Amniotic epithelial cell (primary cell): ENCODE results near the gene SLC1A4.
"Not testable (repeated sequence)": the region's sequence is repeated elsewhere in the genome, so short reads cannot be mapped to it uniquely, and the experiment has no call there.

Experiments used
- DNase-seq: peaks from one replicate; pipeline ENCODE4 v3.0.0-alpha.2; 2010; ENCODE audit warnings: low read depth

Gene SLC1A4

DNA sequence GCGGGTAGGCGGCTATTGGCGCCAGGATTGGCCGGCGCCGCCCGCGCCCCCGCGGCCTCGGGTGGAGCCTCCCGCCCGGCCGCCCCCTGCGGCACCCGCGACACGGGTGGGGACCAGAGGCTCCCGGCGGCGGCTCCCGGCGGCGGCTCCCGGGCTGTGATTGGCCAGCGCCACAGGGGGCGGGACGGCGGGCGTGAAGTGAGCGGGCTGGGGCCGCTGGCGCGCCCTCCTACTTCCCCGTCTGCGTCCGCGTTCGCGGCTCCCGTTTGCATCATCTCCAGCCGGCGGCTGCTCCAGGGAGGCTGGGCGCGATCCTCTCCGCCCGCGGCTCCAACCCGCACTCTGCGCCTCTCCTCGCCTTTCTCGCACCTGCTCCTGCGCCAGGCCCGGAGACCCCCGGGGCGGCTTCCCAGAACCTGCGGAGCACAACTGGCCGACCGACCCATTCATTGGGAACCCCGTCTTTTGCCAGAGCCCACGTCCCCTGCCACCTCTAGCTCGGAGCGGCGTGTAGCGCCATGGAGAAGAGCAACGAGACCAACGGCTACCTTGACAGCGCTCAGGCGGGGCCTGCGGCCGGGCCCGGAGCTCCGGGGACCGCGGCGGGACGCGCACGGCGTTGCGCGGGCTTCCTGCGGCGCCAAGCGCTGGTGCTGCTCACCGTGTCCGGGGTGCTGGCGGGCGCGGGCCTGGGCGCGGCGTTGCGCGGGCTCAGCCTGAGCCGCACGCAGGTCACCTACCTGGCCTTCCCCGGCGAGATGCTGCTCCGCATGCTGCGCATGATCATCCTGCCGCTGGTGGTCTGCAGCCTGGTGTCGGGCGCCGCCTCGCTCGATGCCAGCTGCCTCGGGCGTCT, at the start of gene SLC1A4:
TSS of gene SLC1A4 (plus strand) at position 274 of the 856 bp plus-strand sequence. CDS start at position 519, 245 bp downstream.
- DNase-seq = peak; percentile 84

- DNase-seq = no peak
Observed at GRCh38 chr2:64941143-64941542, 48.1 kb upstream of the SLC1A4 start.

GRCh38 chr2:64941801-64942200, 47.4 kb upstream of the SLC1A4 start:
- no peak for DNase-seq

GRCh38 chr2:64942693-64943092, 46.5 kb upstream of the SLC1A4 start:
- no peak for DNase-seq

DNA sequence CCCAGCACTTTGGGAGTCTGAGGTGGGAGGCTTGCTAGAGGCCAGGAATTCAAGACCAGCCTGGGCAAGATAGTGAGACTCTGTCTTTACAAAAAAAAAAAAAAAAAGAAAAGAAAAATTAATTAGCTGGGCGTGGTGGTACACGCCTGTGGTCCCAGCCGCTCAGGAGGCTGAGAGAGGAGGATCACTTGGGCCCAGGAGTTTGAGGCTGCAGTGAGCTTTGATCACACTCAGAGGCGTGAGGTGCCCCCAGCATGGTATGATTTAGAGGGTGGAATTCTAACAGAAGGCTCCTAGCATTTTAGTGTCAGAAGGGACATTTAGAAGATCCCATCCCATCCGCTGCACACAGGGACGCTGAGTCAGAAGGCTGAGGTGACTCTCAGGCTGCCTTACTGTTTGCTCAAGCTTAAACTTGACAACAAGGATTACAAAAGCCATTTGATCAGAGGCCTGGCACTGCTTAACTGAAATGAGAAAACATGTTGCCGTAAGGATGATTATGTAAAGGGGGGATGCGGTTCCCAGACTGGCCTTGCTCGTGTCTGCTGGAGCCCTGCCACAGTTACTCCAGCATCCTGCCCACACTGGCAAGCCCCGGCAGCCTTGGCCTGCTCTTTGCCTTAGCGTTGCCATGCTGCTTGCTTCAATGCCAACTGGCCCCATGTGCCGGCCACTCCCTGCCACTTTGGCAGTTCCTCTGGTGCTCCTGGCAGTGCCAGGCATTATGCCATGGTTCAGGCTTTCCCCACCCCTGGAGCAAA, 45.6 kb upstream of the SLC1A4 start:
- DNase-seq = peak; percentile 33

GRCh38 chr2:64944484-64944883, 44.7 kb upstream of the SLC1A4 start:
- DNase-seq = no peak

DNA sequence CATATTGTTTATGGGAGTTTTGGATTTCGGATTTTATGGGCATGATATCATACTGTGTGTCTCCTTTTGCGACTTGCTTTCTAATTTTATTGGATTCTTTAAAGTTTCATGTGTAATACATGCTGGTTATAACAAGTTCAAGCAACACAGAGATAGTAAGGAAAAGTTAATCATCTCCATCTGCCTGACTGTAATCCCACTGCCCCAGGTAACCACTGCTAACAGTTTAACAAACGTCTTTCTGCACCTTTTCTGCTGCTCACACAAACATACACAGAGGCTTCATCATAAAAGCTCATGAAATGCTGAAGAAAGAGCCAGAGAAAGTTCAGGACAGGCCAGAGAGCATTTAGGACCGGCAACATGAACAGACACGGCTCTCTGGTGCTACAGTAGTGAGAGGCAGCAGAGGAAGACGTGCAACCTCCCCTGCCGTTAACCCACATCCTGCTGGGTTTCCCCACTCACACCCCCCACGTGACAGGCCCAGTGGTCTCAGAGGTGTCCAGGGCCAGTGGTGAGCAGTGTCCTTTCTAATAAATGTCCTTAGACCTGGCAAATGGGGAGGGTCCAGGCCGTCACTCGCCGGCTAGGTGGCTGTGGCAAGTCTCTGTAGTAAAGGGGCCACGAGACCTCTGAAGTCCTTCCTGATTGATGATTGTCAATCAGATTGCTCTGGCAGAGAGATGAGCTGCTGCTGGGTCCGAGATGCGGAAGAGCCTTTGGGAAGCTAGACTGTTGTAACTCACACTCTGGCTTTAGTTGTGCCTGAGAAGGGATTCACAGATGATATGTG, 43.0 kb upstream of the SLC1A4 start:
- DNase-seq = no peak

GRCh38 chr2:64946769-64947247, 42.4 kb upstream of the SLC1A4 start:
- DNase-seq = no peak

DNA sequence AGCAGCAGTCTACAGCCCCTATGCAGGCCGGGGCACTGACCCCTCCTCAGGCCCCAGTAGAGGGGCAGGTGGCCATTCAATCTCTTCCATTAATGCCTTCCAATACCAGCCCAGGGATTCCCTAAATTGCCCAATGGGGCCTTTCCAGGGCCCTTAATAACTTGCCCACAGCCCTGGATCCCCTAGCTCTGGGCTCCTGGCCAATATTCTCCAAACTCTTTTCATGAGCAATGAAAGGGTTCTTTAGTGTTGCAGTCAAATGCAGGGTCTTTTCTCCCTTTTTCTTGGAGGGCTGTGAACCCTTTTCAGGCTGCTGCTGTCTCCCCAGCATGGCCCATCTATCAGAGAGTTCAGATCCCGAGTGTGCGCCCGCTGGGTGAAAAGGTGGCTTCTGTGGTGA, 41.3 kb upstream of the SLC1A4 start:
- no peak for DNase-seq

DNA sequence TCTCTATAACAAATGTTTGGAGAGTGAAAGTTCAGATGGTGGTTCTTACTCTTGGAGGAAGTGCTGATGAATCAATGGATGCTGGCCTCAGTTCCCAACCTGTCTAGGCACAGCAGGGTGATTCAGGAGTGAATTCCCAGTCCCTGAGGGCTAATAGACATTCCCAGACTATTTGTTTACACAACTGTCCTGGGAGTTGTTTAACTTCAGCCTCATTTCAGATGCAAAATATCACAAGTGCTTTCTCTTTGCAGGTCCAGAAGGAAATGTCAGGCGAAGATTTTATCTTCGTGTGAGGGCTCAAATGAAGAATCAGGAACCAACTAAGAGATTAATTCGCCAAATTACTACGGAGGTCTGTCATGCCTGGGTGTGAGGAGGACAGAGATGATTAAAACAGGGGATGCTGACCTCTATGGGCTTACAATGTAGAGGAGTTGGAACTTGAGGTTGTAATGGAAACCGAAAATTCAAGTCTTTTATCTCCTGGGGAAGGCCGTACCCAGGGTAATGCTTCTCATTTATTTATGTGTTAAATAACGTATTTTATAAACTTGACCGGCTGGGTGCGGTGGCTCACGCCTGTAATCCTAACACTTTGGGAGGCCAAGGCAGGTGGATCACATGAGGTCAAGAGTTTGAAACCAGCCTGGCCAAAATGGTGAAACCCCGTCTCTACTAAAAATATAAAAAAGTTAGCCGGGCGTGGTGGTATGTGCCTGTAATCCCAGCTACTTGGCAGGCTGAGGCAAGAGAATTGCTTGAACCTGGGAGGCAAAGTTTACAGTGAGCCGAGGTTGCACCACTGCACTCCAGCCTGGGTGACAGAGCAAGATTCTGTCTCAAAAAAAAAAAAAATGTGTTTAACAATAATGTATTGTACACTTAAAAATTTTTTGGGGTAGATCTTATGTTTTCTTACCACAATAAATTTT, 38.7 kb upstream of the SLC1A4 start:
- no peak for DNase-seq

GRCh38 chr2:64951306-64951953, 37.8 kb upstream of the SLC1A4 start:
- no peak for DNase-seq

DNA sequence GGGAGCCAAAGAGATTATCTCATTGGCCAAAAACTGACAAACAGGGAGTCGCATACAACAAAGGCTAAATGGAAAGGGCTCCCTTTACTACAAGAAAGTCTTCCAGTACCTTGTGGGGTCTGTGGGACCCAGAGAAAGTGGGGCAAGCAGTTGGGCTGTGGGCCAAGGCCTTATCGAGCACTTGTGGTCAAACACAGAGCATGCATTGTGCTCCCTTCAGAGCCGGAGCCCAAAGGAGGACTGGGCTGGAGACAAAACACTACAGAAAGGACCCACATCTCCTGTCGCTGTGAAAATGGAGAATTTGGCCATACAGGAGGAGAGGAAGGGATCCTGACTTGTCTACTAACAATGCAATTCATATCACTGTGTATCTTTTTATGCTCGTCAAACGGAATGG, 37.1 kb upstream of the SLC1A4 start:
- DNase-seq = no peak

DNA sequence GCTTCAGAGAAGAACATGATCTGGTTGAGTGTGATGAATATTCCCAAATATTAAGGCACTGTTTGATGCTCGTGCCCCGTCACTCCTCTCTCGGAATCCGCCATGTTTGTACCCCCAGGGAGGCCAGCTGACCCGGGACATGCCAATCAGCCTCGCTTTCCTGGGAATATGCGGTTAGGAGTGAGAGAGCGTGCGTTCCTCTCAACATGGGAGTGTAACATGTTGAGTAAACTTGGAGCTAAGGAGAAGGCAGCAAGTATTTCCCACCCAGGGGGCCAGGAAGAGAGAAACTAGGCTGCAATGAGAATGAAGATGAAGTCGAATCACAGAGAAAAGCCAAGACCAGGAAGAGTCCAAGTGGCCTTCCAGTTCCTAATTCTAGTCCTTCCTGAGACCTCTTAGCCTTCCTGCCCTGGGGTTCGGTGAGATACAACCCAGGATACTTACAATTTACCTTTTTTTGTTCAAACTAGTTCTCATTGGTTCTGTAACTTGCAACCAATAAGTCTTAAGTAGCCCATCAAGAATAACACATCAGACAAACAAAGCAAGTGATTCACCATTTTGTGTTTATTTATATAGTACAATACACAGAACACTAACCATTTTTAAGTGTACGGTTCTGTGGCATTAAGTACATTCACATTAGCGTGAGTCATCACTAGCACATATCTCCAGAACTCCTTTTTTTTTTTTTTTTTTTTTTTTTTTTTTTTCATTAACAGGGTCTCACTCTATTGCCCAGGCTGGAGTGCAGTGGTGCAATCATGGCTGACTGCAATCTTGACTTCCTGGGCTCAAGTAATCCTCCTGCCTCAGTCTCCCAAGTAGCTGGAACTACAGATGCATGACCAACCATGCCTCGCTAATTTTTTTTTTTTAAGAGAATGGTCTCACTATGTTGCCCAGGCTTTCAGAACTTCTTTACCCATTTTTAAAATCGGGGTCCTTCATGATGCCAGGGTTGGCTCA, 36.4 kb upstream of the SLC1A4 start:
- peak; percentile 88 for DNase-seq

DNA sequence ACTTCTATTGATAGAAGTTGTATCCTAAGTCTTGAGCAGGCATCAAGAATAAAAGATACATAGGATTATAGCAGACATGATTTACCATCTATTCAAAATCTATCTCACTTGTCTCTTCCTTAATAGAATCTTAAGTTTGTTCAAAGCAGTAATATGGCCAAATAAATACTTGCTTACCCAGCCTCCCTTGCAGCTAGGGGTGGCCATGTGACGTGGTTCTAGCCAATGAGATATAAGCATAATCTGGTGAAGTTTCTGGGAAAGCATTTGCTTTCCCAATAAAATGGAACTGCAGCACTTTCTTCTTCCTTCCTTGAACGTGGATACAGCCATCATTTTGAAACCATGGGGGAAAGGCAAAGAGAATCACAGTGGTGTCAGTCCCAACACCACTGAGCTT, 33.7 kb upstream of the SLC1A4 start:
- DNase-seq = no peak

DNA sequence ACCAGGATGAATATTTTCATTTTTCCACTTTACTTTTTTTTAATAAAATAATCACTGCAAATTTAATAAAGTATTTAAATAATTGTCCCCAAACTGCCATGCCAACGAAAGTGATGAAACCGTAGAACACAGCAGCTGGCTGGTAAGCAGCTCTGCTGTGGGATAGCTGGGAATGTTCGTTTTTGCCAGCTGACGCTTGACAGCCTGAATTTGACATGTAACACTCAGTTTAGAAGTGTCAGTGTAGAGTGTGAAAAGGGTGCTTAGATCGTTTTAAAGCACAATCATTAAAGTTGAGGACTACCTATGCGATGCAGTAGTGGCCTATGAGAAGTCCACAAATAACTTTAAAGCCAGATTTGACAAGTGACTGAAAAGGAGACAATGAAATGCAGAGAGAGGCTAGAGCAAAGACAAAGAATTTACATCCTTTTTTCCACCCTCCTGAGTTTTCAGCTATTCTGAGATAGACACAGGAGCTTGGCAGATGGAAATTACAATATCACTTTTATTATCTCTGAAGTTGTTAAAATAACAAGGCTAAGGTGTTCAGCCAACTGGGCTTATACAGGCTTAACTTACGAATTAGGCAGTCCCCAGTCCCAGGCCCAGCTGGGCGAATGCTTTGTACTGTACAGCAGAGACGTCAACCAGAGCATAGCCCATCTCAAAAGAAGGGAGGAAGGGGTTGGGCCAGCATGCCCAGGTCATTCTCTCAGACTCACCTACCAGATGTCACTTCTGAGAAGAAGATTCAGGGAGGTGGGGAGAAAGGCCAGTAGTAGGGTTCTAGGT, 31.9 kb upstream of the SLC1A4 start:
- DNase-seq = no peak

- no peak for DNase-seq
Observed at GRCh38 chr2:64958556-64958955, 30.6 kb upstream of the SLC1A4 start.

DNA sequence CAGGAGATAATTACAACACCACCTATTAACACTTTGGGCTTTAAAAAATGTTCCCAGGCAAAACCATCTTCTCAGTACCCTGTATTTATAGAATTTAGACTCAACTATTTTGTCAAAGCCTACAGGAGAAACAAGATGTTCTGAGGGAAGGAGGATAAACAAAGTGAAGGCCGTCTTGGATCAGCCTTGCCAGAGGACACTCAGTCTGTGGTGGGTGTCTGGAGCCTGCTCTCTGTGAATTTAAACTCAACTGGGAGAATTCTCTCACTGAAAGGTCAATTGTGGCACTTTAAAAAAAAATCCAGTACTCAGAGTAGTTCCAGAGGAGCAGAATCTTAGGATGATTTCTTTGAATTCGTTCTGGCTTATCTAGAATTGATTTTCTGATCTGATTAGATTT, 28.4 kb upstream of the SLC1A4 start:
- DNase-seq = no peak

- DNase-seq = not testable (repeated sequence)
Observed at GRCh38 chr2:64963138-64963537, 26.1 kb upstream of the SLC1A4 start.

DNA sequence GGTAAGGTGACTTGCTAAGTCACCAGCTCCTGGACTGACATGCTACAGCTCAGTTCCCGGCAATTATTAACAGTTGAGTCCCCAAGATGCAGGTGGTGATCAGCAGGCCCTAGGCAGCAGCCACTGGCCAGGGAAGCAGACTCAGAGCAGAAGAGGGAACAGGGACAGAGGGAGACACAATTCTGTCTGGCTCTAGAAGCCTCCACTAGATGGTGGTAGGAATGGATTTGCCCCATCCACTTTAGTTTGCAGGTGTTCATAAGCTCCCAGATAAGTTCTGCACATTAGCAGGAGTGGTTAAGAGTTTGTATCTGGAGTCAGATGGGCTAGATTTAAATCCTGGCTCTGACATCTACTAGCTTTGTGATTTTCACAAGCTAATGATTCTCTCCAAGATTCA, 25.5 kb upstream of the SLC1A4 start:
- DNase-seq = no peak
